Thyroid gland (tissue), 4 donors: ENCODE data around the gene SLC6A3. TPM values are rescaled to one million over a fixed set of nuclear protein-coding genes. Genes with fewer than 3 reads are reported as not detected.
A peak's percentile ranks its signal among the peaks of the same experiment; 100 is the strongest.

Experiments
- DNase-seq, 2 donors: peaks; one replicate each; pipeline ENCODE4 v3.0.0-alpha.2; 2019
- H3K27ac ChIP-seq, 3 donors: fragments of 200-600 bp; sonication (generic); 1 replicate in 2 of 3; 2 replicates in 1 of 3; pipeline ENCODE4 v1.5.1; 2016 to 2019; ENCODE audit warnings: mild to moderate bottlenecking in 1 of 3, moderate library complexity in 1 of 3
- H3K27me3 ChIP-seq: fragments of 200-600 bp; sonication (generic); one replicate; pipeline ENCODE4 v1.5.1; 2019
- H3K36me3 ChIP-seq, 2 donors: fragments of 200-600 bp; sonication (generic); one replicate each; pipeline ENCODE4 v1.5.1; 2016 to 2019
- H3K4me1 ChIP-seq, 2 donors: fragments of 200-600 bp; sonication (generic); one replicate each; pipeline ENCODE4 v1.5.1; 2017 to 2019
- H3K4me3 ChIP-seq, 3 donors: fragments of 200-600 bp; sonication (generic); replicated peaks in 1 of 3; 1 replicate in 2 of 3; 2 replicates in 1 of 3; pipeline ENCODE4 v1.5.1; 2016; ENCODE audit warnings: mild to moderate bottlenecking in 1 of 3
- H3K9me3 ChIP-seq: fragments of 200-600 bp; sonication (generic); one replicate; pipeline ENCODE4 v1.5.1; 2017
- POLR2A ChIP-seq, 2 donors: fragments of 450-650 bp; IDR thresholded peaks; one replicate each; pipeline ENCODE4 v1.6.1; 2017; ENCODE audit warnings: antibody characterized with exemption in 2 of 2, mild to moderate bottlenecking in 2 of 2, moderate library complexity in 1 of 2
- WGBS, 2 donors: methylation state at CpG; one replicate each; pipeline ENCODE4 v1.1.5; 2017; 5-methylcytosine and 5-hydroxymethylcytosine counted together
- intact Hi-C: fragments of 100-400 bp; cut with DNase I; formaldehyde crosslinking; loops from one replicate; pipeline ENCODE4 v1.15.1; 2023
- total RNA-seq, 4 donors: library from RNA; depleted of rRNA; stranded (reverse); fragments of >200 nt; gene quantifications; one replicate each; pipeline ENCODE4 v1.2.3, GENCODE V29; 2016
- TF ChIP-seq, protein P1 (sequence below), 6 experiments: fragments of 200-600 bp in 3 of 6; fragments of 450-650 bp in 3 of 6; sonication (generic) in 3 of 6; IDR thresholded peaks; one replicate each; pipeline ENCODE4 v1.5.1; 2016 to 2019; ENCODE audit warnings: antibody characterized with exemption in 6 of 6, mild to moderate bottlenecking in 2 of 6, inconsistent platforms in 1 of 6, moderate library complexity in 1 of 6

The SLC6A3 gene
- total RNA-seq, 4 donors from 2014 or later = 0.54 to 0.67 (median 0.54) TPM; not detected in 1

DNA sequence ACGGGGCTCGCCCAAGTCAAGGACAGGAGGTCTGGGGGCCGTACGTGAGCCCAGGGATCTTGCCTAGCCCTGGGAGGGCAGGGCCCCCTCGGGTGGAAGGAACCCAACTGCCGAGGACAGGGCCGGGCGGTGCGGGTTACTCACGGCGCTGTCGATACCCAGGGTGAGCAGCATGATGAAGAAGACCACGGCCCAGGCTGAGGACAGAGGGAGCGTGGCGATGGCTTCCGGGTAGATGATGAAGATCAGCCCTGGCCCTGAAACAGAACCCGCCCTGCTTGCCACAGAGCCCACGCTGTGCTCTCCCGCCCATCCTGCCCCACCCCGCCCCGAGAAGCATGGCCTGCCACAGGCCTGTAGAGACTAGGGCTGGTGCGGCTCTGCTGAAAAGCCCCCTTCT is 34.1 kb downstream of the SLC6A3 start:
- DNase-seq = no peak
- H3K27me3 ChIP-seq = no peaks in the 10 kb centered on the region
- no peaks in the 10 kb centered on the region for H3K4me1 ChIP-seq
- no peak overlapping the region for H3K4me3 ChIP-seq
- WGBS, 2 donors = 85 to 87% methylated on average over 17 to 22 of the region's 22 CpGs
- H3K27ac ChIP-seq = no peak overlapping the region
- no peak for TF ChIP-seq POLR2A (IDR thresholded peaks at IDR 0.05)
- TF ChIP-seq, protein P1, sequence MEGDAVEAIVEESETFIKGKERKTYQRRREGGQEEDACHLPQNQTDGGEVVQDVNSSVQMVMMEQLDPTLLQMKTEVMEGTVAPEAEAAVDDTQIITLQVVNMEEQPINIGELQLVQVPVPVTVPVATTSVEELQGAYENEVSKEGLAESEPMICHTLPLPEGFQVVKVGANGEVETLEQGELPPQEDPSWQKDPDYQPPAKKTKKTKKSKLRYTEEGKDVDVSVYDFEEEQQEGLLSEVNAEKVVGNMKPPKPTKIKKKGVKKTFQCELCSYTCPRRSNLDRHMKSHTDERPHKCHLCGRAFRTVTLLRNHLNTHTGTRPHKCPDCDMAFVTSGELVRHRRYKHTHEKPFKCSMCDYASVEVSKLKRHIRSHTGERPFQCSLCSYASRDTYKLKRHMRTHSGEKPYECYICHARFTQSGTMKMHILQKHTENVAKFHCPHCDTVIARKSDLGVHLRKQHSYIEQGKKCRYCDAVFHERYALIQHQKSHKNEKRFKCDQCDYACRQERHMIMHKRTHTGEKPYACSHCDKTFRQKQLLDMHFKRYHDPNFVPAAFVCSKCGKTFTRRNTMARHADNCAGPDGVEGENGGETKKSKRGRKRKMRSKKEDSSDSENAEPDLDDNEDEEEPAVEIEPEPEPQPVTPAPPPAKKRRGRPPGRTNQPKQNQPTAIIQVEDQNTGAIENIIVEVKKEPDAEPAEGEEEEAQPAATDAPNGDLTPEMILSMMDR (IDR thresholded peaks at IDR 0.05) = no peak
- intact Hi-C loops = no loop called here
- H3K36me3 ChIP-seq = no peaks in the 10 kb centered on the region
- no peaks in the 10 kb centered on the region for H3K9me3 ChIP-seq

DNA sequence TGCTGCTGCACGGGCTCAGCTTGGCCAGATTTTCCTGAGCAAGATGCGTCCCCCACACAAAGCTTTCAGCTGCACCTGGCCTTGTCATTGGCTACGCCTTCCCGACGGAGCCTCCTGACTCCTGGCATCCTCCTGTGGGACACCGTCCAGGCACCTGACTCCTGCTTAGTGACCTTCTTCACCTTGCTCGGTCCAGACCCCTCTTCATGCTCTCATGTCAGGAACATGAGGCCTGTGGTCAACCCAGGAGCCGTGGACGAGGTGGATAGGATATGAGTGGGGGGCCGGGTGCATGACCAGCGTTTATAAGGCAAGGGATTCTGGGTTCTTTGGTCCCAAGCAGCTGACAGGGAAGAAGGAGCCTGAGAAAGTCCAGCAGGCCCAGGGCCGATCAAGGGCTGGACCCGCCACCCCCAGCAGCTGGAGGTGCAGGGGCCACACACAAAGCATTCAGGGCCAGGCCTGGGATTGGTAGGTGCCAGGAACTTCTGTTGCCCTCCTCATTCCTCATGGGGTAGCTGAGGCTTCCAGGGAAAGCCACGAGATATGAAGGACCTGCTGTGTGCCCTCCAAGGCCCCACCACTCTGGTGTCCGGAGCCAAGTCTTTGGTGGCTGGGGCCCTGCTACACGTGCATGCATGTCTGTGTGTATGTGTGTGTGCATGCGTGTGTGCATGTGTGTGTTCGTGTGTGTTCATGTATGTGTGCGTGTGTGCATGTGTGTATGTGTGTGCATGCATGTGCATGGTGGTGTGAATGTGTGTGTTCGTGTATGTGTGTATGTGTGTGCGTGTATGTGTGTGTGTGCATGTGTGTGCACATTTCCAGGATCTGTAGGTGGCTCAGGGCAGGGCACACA is 34.9 kb downstream of the SLC6A3 start:
- no peaks in the 10 kb centered on the region for H3K27me3 ChIP-seq
- H3K4me3 ChIP-seq = no peak overlapping the region
- no peaks in the 10 kb centered on the region for H3K4me1 ChIP-seq
- H3K36me3 ChIP-seq = no peaks in the 10 kb centered on the region
- TF ChIP-seq POLR2A (IDR thresholded peaks at IDR 0.05) = no peak
- TF ChIP-seq, protein P1 (IDR thresholded peaks at IDR 0.05) = no peak
- intact Hi-C loops = no loop called here
- 87 to 90% methylated on average over 21 of the region's 21 CpGs for WGBS, 2 donors
- DNase-seq = no peak
- no peak overlapping the region for H3K27ac ChIP-seq
- H3K9me3 ChIP-seq = no peaks in the 10 kb centered on the region

DNA sequence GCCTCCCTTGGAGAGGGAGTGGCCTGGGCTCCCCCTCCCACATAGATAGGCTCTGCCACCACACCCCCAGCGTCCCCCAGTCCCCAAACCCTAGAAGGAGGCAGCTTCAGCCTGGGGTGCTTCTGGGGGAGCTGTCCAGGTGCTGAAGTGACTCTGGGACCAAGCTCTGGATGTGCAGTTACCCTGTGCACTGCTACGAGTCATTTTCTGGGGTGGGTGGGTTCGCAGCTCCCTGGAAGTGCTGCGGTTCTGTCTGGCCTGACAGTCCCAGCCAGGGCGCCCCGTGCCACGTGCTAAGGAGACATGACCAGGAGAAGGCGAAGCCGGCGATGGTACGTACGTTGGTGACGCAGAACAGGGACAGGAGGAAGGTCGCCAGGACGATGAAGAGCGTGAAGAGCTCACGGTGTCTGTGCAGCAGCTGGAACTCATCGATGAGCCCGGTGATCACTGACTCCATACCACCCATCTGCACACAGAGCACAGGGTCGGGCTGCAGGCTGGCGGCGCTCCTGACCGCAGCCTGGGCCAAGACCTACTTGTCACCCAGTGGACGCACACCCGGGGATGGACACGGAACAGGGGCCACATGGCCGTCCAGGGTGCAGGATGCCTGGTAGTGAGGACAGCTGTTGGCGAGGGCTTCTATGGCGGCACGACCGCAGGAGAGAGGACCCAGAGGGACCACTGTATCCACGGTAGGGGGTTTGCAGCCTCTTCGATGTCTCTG is 35.7 kb downstream of the SLC6A3 start:
- peak in 1 of 2 donors; percentile 15 for DNase-seq
- WGBS, 2 donors = 77 to 80% methylated on average over 32 of the region's 33 CpGs
- TF ChIP-seq, protein P1 (IDR thresholded peaks at IDR 0.05) = no peak
- TF ChIP-seq POLR2A (IDR thresholded peaks at IDR 0.05) = no peak
- no peak overlapping the region for H3K4me3 ChIP-seq
- no peak overlapping the region for H3K27ac ChIP-seq
- H3K9me3 ChIP-seq = no peaks in the 10 kb centered on the region
- no peaks in the 10 kb centered on the region for H3K27me3 ChIP-seq
- no peaks in the 10 kb centered on the region for H3K36me3 ChIP-seq
- intact Hi-C loops = no loop called here
- no peaks in the 10 kb centered on the region for H3K4me1 ChIP-seq

GRCh38 chr5:1406681-1407640 is 38.3 kb downstream of the SLC6A3 start:
- Histone ChIP-seq H3K4me3 (no peak overlapping the region), H3K36me3 (no peaks in the 10 kb centered on the region), H3K4me1 (peaks cover 0 to under 1% of the 10 kb centered on the region in 2 donors), H3K9me3 (no peaks in the 10 kb centered on the region), H3K27ac (no peak overlapping the region), H3K27me3 (no peaks in the 10 kb centered on the region)
- 69 to 74% methylated on average over 33 to 35 of the region's 35 CpGs for WGBS, 2 donors
- no peak for DNase-seq
- no peak for TF ChIP-seq POLR2A (IDR thresholded peaks at IDR 0.05)
- TF ChIP-seq, protein P1 (IDR thresholded peaks at IDR 0.05) = no peak
- intact Hi-C loops = no loop called here
